ENCODE measurements around the gene KCNN4.

- TF ChIP-seq CTCF (IDR thresholded peaks at IDR 0.05 in 4 of 5, conservative IDR thresholded peaks at IDR 0.05 in 1 of 5) (no peak), POLR2A (IDR thresholded peaks at IDR 0.05) (no peak)
Observed at GRCh38 chr19:43760941-43761340, 19.8 kb downstream of the KCNN4 start.

Measured in gastrocnemius medialis (tissue), 4 donors.